Activated CD8-positive, alpha-beta T cell treated with anti-CD3 and anti-CD28 coated beads for 36 hours (primary cell): ENCODE results near the gene SDHAF2. TPM values are rescaled to one million over a fixed set of nuclear protein-coding genes. Genes with fewer than 3 reads are reported as not detected.
"Not testable (repeated sequence)": the region's sequence is repeated elsewhere in the genome, so short reads cannot be mapped to it uniquely, and the experiment has no call there.

Source experiments
- ATAC-seq: fragments of 200-7000 bp; cut with Tn5 transposase; one replicate; pipeline ENCODE4 v1.10.0; 2021; ENCODE audit warnings: mild to moderate bottlenecking, moderate library complexity
- CTCF ChIA-PET: fragments of 350-600 bp; sonication (Branson Sonifier 250); formaldehyde crosslinking; loops from one replicate; lab custom pipeline; 2021; ENCODE audit warnings: antibody characterized with exemption; lab: Charles Lee
- POLR2A ChIA-PET: fragments of 350-600 bp; sonication (Branson Sonifier 250); formaldehyde crosslinking; loops from one replicate; lab custom pipeline; 2021; ENCODE audit warnings: antibody characterized with exemption; lab: Charles Lee
- DNase-seq: peaks from one replicate; pipeline ENCODE4 v3.0.0-alpha.2; 2020
- H3K27ac Mint-ChIP-seq: one replicate; pipeline ENCODE4 v1.8.0; 2021; ENCODE audit warnings: mild to moderate bottlenecking, mixed read lengths
- H3K27me3 Mint-ChIP-seq: one replicate; pipeline ENCODE4 v1.8.0; 2021; ENCODE audit warnings: mixed read lengths
- H3K36me3 Mint-ChIP-seq: one replicate; pipeline ENCODE4 v1.8.0; 2021; ENCODE audit warnings: low read depth, mixed read lengths
- H3K4me1 Mint-ChIP-seq: one replicate; pipeline ENCODE4 v1.8.0; 2021; ENCODE audit warnings: low read depth, mixed read lengths
- H3K4me3 Mint-ChIP-seq: one replicate; pipeline ENCODE4 v1.8.0; 2021; ENCODE audit warnings: mild to moderate bottlenecking, moderate library complexity, mixed read lengths
- H3K9me3 Mint-ChIP-seq: one replicate; pipeline ENCODE4 v1.8.0; 2021; ENCODE audit warnings: mixed read lengths
- intact Hi-C: fragments of 100-400 bp; cut with micrococcal nuclease; formaldehyde crosslinking; loops from one replicate; pipeline ENCODE4 v1.10.0; 2022
- total RNA-seq, 2 experiments: library from RNA; stranded (reverse); gene quantifications; one replicate each; pipeline ENCODE4 v1.2.3, GENCODE V29; 2021
- TF ChIP-seq, protein P1 (sequence below): fragments of 200-600 bp; IDR thresholded peaks from one replicate; pipeline ENCODE4 v1.8.0; 2022; ENCODE audit warnings: antibody characterized with exemption, mild to moderate bottlenecking

Gene SDHAF2
- total RNA-seq, 2 experiments from 2014 or later: 33.6 to 35.3 TPM

DNA sequence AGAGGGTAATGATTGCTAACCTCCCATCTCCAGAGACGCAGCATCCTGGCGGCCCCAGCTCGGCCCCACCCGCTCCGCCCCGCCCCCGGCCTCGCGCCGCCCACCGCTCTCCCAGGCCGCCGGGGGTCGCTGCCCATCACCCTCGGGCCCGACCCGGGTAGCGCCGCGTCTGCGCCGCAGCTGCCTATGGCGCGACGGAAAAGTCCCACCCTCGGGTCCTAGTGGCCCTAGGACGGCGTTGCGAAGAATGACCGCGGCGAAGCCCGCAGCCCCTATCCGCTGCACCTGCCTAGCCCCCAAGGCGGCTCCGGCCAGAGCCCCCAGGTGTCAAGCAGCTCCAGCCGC, 606 bp upstream of the SDHAF2 start:
- ChIA-PET POLR2A (interaction anchor here (0.7 to 4.1 kb wide), 20 partner anchors 9 to 524 kb away, joined by 3 to 36 read pairs (median 4); partner anchors contain the start of genes CYB561A3, DDB1, TKFC and TMEM138), CTCF (interaction anchor here (0.6 to 4.0 kb wide), 9 partner anchors 12 to 135 kb away, joined by 3 to 22 read pairs (median 8); partner anchors contain the start of genes CYB561A3 and TMEM138)
- Mint-ChIP-seq H3K27ac (peak overlapping the region; percentile 99), H3K27me3 (no peaks in the 10 kb centered on the region), H3K4me3 (peak overlapping the region; percentile 98), H3K9me3 (no peaks in the 10 kb centered on the region), H3K36me3 (peaks cover 49% of the 10 kb centered on the region), H3K4me1 (peaks cover 58% of the 10 kb centered on the region)
- peak; percentile 64 for ATAC-seq
- TF ChIP-seq, protein P1, sequence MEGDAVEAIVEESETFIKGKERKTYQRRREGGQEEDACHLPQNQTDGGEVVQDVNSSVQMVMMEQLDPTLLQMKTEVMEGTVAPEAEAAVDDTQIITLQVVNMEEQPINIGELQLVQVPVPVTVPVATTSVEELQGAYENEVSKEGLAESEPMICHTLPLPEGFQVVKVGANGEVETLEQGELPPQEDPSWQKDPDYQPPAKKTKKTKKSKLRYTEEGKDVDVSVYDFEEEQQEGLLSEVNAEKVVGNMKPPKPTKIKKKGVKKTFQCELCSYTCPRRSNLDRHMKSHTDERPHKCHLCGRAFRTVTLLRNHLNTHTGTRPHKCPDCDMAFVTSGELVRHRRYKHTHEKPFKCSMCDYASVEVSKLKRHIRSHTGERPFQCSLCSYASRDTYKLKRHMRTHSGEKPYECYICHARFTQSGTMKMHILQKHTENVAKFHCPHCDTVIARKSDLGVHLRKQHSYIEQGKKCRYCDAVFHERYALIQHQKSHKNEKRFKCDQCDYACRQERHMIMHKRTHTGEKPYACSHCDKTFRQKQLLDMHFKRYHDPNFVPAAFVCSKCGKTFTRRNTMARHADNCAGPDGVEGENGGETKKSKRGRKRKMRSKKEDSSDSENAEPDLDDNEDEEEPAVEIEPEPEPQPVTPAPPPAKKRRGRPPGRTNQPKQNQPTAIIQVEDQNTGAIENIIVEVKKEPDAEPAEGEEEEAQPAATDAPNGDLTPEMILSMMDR: no peak
- intact Hi-C loops: no loop called here
- DNase-seq: peak; percentile 79

DNA sequence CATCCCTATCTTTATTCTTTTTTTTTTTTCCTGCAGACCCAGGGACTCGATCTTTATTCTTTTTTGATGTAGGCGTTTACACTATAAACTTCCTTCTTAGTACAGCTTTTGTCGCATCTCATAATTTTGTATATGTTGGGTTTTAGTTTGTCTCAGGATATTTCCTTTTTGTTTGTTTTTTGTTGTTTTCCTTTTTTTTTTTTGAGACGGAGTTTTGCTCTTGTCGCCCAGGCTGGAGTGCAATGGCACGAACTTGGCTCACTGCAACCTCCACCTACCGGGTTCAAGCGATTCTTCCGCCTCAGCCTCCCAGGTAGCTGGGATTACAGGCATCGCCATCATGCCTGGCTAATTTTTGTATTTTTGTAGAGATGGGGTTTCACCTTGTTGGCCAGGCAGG, 915 bp downstream of the SDHAF2 start:
- CTCF ChIA-PET: interaction anchor here (0.6 to 4.0 kb wide), 6 partner anchors 8 to 600 kb away, joined by 3 to 22 read pairs (median 8); partner anchors contain the start of gene LRRC10B
- H3K9me3 Mint-ChIP-seq, H3K27me3 Mint-ChIP-seq, ATAC-seq, DNase-seq, intact Hi-C loops: not testable (repeated sequence)
- Mint-ChIP-seq H3K4me3 (peak overlapping the region; percentile 98), H3K36me3 (peaks cover 47% of the 10 kb centered on the region), H3K27ac (peak overlapping the region; percentile 99), H3K4me1 (peaks cover 57% of the 10 kb centered on the region)
- POLR2A ChIA-PET: interaction anchor here (1.0 to 4.1 kb wide), 5 partner anchors 8 to 97 kb away, joined by 3 to 36 read pairs (median 17); partner anchors contain the start of genes CYB561A3, DDB1, TKFC and TMEM138

DNA sequence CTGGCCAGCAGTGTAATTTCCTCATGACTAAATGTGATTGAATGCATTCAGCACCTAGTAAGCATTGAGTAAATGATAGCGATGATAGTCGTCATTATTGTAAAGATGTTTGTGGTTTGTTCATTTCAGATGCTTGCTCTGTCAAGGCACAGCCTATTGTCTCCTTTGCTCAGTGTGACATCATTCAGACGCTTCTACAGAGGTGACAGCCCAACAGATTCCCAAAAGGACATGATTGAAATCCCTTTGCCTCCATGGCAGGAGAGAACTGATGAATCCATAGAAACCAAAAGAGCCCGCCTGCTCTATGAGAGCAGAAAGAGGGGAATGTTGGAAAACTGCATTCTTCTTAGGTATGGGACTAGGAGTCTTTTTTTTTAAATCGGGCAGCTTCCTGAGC, 7.6 kb downstream of the SDHAF2 start:
- Mint-ChIP-seq H3K27ac (no peak overlapping the region), H3K4me1 (peaks cover 30% of the 10 kb centered on the region), H3K9me3 (no peaks in the 10 kb centered on the region), H3K36me3 (peaks cover 46% of the 10 kb centered on the region), H3K4me3 (no peak overlapping the region), H3K27me3 (no peaks in the 10 kb centered on the region)
- TF ChIP-seq, protein P1: no peak
- DNase-seq (no peak), ATAC-seq (no peak)
- CTCF ChIA-PET: interaction anchor here (3.7 to 5.7 kb wide), 2 partner anchors 10 to 102 kb away, joined by 54 to 158 read pairs; partner anchors contain the start of genes DDB1 and TKFC
- POLR2A ChIA-PET: interaction anchor here (1.0 to 2.6 kb wide), 3 partner anchors 8 to 78 kb away, joined by 3 to 10 read pairs (median 9); partner anchors contain the start of genes CPSF7 and SDHAF2
- intact Hi-C loops: no loop called here

DNA sequence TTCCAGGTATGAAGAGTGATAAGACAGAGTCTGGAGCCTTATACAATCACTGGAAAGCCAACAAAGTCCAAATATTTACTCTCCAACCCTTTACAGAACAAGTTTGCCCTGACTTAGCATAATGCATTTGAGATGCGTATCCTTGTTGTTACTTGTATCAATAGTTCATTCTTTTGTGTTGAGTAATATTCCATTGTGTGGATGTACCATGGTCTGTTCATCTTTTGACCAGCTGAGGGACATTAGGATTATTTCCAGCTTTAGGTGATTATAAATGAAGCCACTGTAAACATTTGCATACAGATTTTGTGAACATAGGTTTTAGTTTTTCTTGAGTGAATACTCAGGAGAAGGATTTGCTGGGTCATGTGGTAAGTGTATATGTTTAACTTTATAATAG, 9.7 kb downstream of the SDHAF2 start:
- ChIA-PET POLR2A (interaction anchor here (0.7 to 2.6 kb wide), 5 partner anchors 8 to 78 kb away, joined by 4 to 10 read pairs (median 5); partner anchors contain the start of genes CPSF7, CYB561A3, SDHAF2 and TMEM138), CTCF (interaction anchor here (0.8 to 1.5 kb wide), 3 partner anchors 9 to 103 kb away, joined by 3 to 4 read pairs (median 3); no protein-coding TSS in a partner anchor)
- H3K36me3 Mint-ChIP-seq: peaks cover 53% of the 10 kb centered on the region
- ATAC-seq (no peak), DNase-seq (no peak)
- H3K27ac Mint-ChIP-seq: no peak overlapping the region
- TF ChIP-seq, protein P1: no peak
- H3K27me3 Mint-ChIP-seq: no peaks in the 10 kb centered on the region
- H3K9me3 Mint-ChIP-seq: no peaks in the 10 kb centered on the region
- no peak overlapping the region for H3K4me3 Mint-ChIP-seq
- H3K4me1 Mint-ChIP-seq: peaks cover 23% of the 10 kb centered on the region
- intact Hi-C loops: no loop called here

DNA sequence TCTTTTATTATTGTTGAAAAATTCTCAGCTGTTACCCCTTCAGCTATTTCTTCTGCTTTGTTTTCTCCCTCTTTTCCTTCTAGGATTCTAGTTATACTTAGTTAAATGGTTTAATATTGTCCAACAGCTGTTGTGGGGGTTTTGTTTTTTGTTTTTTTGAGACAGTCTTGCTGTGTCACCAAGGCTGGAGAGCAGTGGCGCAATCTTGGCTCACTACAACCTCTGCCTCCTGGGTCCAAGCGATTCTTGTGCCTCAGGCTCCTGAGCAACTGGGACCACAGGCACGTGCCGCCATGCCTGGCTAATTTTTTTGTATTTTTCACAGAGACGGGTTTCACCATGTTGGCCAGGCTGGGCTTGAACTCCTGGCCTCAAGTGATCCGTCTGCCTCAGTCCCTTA, 12.7 kb downstream of the SDHAF2 start:
- Mint-ChIP-seq H3K27me3 (no peaks in the 10 kb centered on the region), H3K36me3 (peaks cover 47% of the 10 kb centered on the region), H3K4me3 (no peak overlapping the region), H3K9me3 (no peaks in the 10 kb centered on the region), H3K27ac (no peak overlapping the region), H3K4me1 (peaks cover 21% of the 10 kb centered on the region)
- CTCF ChIA-PET: interaction anchor here (0.9 to 11.0 kb wide), 5 partner anchors 6 to 196 kb away, joined by 3 to 158 read pairs (median 3); no protein-coding TSS in a partner anchor
- intact Hi-C loops: no loop called here
- no peak for DNase-seq
- TF ChIP-seq, protein P1: no peak
- POLR2A ChIA-PET: interaction anchor here (0.5 to 0.6 kb wide), 2 partner anchors 61 to 74 kb away, joined by 3 read pairs; no protein-coding TSS in a partner anchor
- no peak for ATAC-seq
